Measurements from ENCODE around the gene CSMD2.

Gene CSMD2

GRCh38 chr1:33960188-33960895 is 204.7 kb downstream of the CSMD2 start:
- no peak for DNase-seq (ENCODE audit: low read depth)

- DNase-seq (ENCODE audit: low read depth): no peak
Observed at GRCh38 chr1:33957854-33958253, 207.2 kb downstream of the CSMD2 start.

DNA sequence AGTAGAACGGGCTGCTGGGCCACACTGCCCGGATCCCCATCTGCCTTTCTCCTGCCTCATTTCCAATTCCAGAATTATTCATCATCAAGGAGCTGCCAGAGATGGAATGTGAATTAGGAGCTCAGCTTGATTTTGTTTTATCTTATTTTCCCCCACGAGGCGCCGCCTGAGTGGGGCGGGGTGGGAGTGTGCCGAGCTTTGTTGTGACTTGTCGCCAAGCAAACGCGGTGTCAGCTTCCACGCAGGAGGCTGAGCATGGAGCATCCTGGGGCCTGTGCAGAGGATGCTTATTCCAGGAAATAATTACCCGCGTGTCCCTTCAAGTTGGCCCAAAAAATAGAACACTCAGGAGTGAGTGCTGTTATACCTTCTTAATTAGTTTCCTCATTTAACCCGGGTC is 209.9 kb downstream of the CSMD2 start:
- DNase-seq (ENCODE audit: low read depth): no peak

DNA sequence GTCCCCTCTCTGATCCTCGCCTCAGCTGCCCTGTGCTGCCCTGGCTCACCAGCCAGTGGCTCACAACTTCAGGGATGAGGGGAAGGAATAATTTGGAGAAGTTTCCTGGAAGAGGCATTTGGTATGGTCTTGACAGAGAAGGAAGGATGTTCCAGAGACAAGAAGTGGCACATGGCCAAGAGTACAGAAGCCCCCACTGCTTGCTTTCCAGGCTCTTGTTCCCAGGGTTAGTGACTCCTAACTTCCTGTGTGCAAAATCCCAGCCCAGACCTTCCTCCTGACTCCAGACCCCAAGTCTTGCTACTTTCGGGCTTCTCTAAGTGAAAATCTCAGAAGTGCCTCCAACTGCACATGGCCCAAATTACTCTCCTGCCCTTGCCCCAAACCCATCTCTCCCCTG is 215.5 kb downstream of the CSMD2 start:
- DNase-seq (ENCODE audit: low read depth): no peak

DNA sequence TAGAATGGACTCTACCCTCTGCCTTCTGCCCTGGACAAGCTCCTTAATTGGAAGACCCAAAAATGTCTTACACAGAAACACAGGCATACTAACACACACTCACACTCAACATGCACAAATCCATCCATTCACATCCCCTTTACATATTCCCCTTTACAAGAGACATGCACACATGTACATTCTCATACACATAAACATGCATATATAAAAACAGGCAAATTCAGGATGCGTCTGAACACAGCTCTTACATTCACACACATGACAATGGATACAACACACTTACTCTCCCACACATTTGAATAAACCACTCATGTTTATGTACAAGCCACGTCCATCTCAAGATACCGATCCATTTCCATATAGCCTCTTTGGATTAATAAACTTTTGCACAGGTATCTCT is 216.7 kb downstream of the CSMD2 start:
- DNase-seq (ENCODE audit: low read depth): no peak

GRCh38 chr1:33946836-33947235 is 218.2 kb downstream of the CSMD2 start:
- no peak for DNase-seq (ENCODE audit: low read depth)

DNA sequence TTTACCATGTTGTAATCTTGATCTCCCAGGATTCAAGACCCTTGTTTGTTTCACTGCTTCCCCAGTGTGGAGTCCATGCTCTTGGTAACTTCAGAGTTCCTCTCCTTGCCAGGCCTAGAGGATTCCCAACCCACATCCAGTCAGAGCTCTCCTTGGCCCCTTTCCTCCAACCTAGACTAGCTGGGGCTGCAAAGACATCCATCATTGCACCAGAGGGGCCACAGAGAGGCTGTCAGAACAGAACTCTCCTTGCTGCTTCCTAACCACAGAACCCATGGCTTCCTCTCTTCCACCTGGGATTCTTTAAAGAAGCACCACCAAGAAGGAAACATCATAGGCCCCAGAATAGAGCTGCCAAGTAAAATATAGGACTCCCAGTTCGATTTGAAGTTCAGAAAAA is 220.2 kb downstream of the CSMD2 start:
- no peak for DNase-seq (ENCODE audit: low read depth)

- no peak for DNase-seq (ENCODE audit: low read depth)
Observed at GRCh38 chr1:33943978-33944377, 221.1 kb downstream of the CSMD2 start.

- no peak for DNase-seq (ENCODE audit: low read depth)
Observed at GRCh38 chr1:33932871-33933270, 232.2 kb downstream of the CSMD2 start.

DNA sequence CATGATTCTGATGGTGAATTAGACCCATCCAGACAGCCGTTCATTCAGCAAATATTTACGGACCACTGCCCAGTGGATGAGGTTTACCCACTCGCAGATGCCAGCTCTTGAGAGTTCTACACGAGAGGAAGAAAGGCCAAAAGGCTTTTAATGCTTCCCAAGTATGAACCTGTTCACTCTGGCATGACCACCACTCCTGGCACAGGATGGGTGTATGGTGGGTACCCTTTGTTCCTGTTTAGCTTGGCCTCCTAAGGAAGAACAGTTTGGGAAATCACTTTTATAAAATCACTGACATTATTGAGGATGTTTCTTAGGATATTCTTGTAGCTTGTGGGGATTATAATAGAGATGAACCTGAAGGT is 233.9 kb downstream of the CSMD2 start:
- no peak for DNase-seq (ENCODE audit: low read depth)

GRCh38 chr1:33930346-33931110 is 234.5 kb downstream of the CSMD2 start:
- DNase-seq (ENCODE audit: low read depth): no peak

DNA sequence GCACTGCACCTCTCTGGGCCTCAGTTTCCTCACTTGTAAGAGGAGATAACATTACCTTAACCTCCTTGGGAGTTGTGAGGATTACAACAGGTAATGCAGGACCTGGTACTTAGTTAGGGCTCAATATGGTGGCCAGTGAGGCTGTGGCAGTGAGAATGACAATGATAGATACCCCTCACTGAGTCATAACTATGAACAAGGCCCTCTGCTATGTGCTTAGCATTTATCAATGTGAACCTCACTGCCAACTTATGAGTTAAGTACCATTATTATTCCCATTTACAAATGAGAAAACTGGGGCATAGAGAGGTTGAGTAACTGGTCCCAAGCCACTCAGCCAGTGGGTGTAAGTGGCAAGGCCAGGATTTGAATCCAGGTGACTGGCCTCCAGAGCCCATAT is 236.8 kb downstream of the CSMD2 start:
- no peak for DNase-seq (ENCODE audit: low read depth)

- DNase-seq (ENCODE audit: low read depth): no peak
Observed at GRCh38 chr1:33927721-33928120, 237.3 kb downstream of the CSMD2 start.

GRCh38 chr1:33925586-33925985 is 239.4 kb downstream of the CSMD2 start:
- DNase-seq (ENCODE audit: low read depth): no peak

GRCh38 chr1:33921281-33921680 is 243.7 kb downstream of the CSMD2 start:
- DNase-seq (ENCODE audit: low read depth): no peak

GRCh38 chr1:33918368-33918767 is 246.7 kb downstream of the CSMD2 start:
- no peak for DNase-seq (ENCODE audit: low read depth)

DNA sequence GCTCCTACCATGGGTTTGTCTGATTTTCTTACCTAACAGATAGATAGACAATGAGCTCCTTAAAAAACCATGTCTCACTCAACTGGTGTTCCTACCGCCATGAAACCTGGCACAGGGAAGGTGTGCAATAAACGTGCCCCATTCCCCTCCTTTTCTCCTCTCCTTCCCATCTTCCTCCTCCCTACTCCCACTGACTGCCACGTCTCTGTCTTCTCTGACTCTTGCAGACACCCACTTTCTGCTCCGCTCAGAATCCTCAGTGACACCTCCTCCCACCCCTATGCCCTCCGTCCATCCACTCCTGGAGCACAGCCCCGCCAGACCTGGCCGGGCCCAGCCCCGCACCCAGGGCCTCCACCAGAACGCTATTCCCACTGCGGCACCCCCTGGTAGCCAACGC is 248.2 kb downstream of the CSMD2 start:
- DNase-seq (ENCODE audit: low read depth): no peak

DNA sequence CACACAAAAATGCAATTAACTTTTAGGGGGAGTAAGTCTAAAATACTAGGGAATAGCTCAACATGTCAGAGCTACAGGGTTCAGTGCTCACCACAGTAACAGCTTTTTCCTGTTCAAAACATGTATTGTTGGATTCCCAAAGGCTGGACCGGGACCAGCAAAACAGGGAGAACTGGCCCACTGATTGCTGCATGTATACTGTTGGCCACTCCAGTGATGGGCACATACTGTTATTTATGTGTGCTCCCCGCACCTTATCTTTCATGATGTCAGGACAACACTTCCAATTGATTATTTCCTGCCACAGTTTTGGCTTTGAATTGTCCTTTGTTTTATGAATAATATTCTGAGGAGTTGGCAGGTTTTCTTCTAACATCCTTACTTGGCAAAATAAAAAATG is 250.5 kb downstream of the CSMD2 start:
- DNase-seq (ENCODE audit: low read depth): no peak

- DNase-seq (ENCODE audit: low read depth): no peak
Observed at GRCh38 chr1:33908324-33908956, 256.6 kb downstream of the CSMD2 start.

- DNase-seq (ENCODE audit: low read depth): no peak
Observed at GRCh38 chr1:33906156-33906555, 258.9 kb downstream of the CSMD2 start.

GRCh38 chr1:33905241-33905640 is 259.8 kb downstream of the CSMD2 start:
- no peak for DNase-seq (ENCODE audit: low read depth)

- no peak for DNase-seq (ENCODE audit: low read depth)
Observed at GRCh38 chr1:33903210-33903589, 261.8 kb downstream of the CSMD2 start.

GRCh38 chr1:33902486-33903209 is 262.4 kb downstream of the CSMD2 start:
- no peak for DNase-seq (ENCODE audit: low read depth)
